Neural progenitor cell (in vitro differentiated cells): ENCODE results near the gene F5.

Experiments used
- CTCF ChIP-seq: fragments of 200-600 bp; sonication (generic); IDR thresholded peaks from 2 replicates; pipeline ENCODE4 v1.5.1; 2017; ENCODE audit warnings: antibody characterized with exemption, mild to moderate bottlenecking
- EZH2 ChIP-seq: fragments of 200-600 bp; sonication (generic); IDR thresholded peaks from 2 replicates; pipeline ENCODE4 v1.6.1; 2017; ENCODE audit warnings: antibody characterized with exemption, mild to moderate bottlenecking, moderate library complexity

GRCh38 chr1:169521226-169521625 is 65.1 kb downstream of the F5 start:
- no peak for TF ChIP-seq CTCF
- TF ChIP-seq EZH2: no peak
